B cell (primary cell): ENCODE measurements around the gene NACAD.

ENCODE experiments used
- EZH2 ChIP-seq: IDR thresholded peaks from 2 replicates; pipeline ENCODE4 v1.6.1; 2012; ENCODE audit warnings: borderline replicate concordance, low read depth, mild to moderate bottlenecking, moderate library complexity, low read length; ENCODE audit not compliant: insufficient read depth, poor library complexity, severe bottlenecking
- TF ChIP-seq, protein P1 (sequence below): fragments of 200-600 bp; IDR thresholded peaks from one replicate; pipeline ENCODE4 v1.8.0; 2022; ENCODE audit warnings: antibody characterized with exemption, mild to moderate bottlenecking

DNA sequence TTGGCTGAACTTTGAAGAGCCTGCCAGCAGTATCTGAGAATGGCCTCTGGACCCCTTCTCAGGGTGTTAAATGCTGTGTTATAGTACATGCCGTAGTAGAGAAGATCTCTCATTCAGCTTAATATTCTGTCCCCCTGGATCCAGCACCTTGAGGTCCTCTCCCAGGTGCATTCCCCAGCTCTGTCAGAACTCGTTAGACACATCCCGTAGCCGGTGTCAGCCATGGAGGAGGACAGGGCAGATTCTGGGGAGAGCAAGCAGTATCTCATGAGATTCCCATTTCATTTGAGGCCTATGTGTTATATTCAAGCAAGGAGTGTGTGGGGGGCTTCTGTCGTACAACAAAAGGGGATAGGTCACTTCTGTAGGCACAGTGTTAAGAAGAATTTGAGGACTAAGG, 34.8 kb downstream of the NACAD start:
- TF ChIP-seq, protein P1, sequence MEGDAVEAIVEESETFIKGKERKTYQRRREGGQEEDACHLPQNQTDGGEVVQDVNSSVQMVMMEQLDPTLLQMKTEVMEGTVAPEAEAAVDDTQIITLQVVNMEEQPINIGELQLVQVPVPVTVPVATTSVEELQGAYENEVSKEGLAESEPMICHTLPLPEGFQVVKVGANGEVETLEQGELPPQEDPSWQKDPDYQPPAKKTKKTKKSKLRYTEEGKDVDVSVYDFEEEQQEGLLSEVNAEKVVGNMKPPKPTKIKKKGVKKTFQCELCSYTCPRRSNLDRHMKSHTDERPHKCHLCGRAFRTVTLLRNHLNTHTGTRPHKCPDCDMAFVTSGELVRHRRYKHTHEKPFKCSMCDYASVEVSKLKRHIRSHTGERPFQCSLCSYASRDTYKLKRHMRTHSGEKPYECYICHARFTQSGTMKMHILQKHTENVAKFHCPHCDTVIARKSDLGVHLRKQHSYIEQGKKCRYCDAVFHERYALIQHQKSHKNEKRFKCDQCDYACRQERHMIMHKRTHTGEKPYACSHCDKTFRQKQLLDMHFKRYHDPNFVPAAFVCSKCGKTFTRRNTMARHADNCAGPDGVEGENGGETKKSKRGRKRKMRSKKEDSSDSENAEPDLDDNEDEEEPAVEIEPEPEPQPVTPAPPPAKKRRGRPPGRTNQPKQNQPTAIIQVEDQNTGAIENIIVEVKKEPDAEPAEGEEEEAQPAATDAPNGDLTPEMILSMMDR: no peak
- no peak for TF ChIP-seq EZH2
